ENCODE results near the gene MROH7.

The MROH7 gene

GRCh38 chr1:54715493-54716298 is 74.1 kb downstream of the MROH7 start, which contains the start of gene TTC4 (continued):
- no peak for TF ChIP-seq ZBTB6 (tag by site-specific recombination; IDR thresholded peaks at IDR 0.05)
- TF ChIP-seq ZBTB21 (tag by site-specific recombination; IDR thresholded peaks at IDR 0.05), result peak; percentile 86
- no peak for TF ChIP-seq BCL6B (tag by site-specific recombination; IDR thresholded peaks at IDR 0.05)
- TF ChIP-seq ZNF394 (tag by site-specific recombination; IDR thresholded peaks at IDR 0.05; ENCODE audit: borderline replicate concordance), result peak; percentile 70; the same call in 1 of the 2 replicates
- TF ChIP-seq ZNF175 (tag by site-specific recombination; IDR thresholded peaks at IDR 0.05), result no peak
- TF ChIP-seq ZNF777 (tag by site-specific recombination; IDR thresholded peaks at IDR 0.05; ENCODE audit: borderline replicate concordance), result no peak
- peak; percentile 91 for TF ChIP-seq ZXDB (tag by site-specific recombination; IDR thresholded peaks at IDR 0.05)
- peak; percentile 50; the same call in 1 of the 2 replicates for TF ChIP-seq ZNF645 (tag by site-specific recombination; IDR thresholded peaks at IDR 0.05)
- no peak for TF ChIP-seq SCRT1 (tag by site-specific recombination; IDR thresholded peaks at IDR 0.05; ENCODE audit: borderline replicate concordance)
- no peak for TF ChIP-seq GLI2 (tag by site-specific recombination; IDR thresholded peaks at IDR 0.05; ENCODE audit: borderline replicate concordance, low read depth)
- TF ChIP-seq CTCF (tag by site-specific recombination; IDR thresholded peaks at IDR 0.05), result peak; percentile 17; the same call in 1 of the 2 replicates
- peak; percentile 100 for TF ChIP-seq KLF16 (tag by site-specific recombination; IDR thresholded peaks at IDR 0.05)
- no peak for TF ChIP-seq ZNF174 (tag by site-specific recombination; IDR thresholded peaks at IDR 0.05)
- no peak for TF ChIP-seq ZNF19 (tag by site-specific recombination; IDR thresholded peaks at IDR 0.05; ENCODE audit: low read depth)
- peak; percentile 99 for TF ChIP-seq ZNF660 (tag by site-specific recombination; IDR thresholded peaks at IDR 0.05)
- TF ChIP-seq YY1 (tag by site-specific recombination; IDR thresholded peaks at IDR 0.05), result peak; percentile 67; the same call in 1 of the 2 replicates
- TF ChIP-seq PRDM4 (tag by site-specific recombination; IDR thresholded peaks at IDR 0.05), result peak; percentile 54; the same call in 1 of the 2 replicates
- TF ChIP-seq ZBTB44 (tag by site-specific recombination; IDR thresholded peaks at IDR 0.05), result no peak
- peak; percentile 36; the same call in 1 of the 2 replicates for TF ChIP-seq TRIM28 (IDR thresholded peaks at IDR 0.05; ENCODE audit: borderline replicate concordance, low read length)
- TF ChIP-seq ZNF416 (tag by site-specific recombination; IDR thresholded peaks at IDR 0.05), result no peak
- no peak for TF ChIP-seq AEBP2 (tag by site-specific recombination; IDR thresholded peaks at IDR 0.05; ENCODE audit: borderline replicate concordance)
- peak; percentile 99 for TF ChIP-seq SP3 (tag by site-specific recombination; IDR thresholded peaks at IDR 0.05)
- TF ChIP-seq ZNF10 (tag by site-specific recombination; IDR thresholded peaks at IDR 0.05), result peak; percentile 53; the same call in 1 of the 2 replicates
- TF ChIP-seq ZFP3 (tag by site-specific recombination; IDR thresholded peaks at IDR 0.05; ENCODE audit: low read depth), result no peak
- peak; percentile 53; the same call in 1 of the 2 replicates for TF ChIP-seq MZF1 (tag by site-specific recombination; IDR thresholded peaks at IDR 0.05; ENCODE audit: borderline replicate concordance)
